Measurements from ENCODE around the gene DPP8.
"Not testable (repeated sequence)": the region's sequence is repeated elsewhere in the genome, so short reads cannot be mapped to it uniquely, and the experiment has no call there.

Gene DPP8

DNA sequence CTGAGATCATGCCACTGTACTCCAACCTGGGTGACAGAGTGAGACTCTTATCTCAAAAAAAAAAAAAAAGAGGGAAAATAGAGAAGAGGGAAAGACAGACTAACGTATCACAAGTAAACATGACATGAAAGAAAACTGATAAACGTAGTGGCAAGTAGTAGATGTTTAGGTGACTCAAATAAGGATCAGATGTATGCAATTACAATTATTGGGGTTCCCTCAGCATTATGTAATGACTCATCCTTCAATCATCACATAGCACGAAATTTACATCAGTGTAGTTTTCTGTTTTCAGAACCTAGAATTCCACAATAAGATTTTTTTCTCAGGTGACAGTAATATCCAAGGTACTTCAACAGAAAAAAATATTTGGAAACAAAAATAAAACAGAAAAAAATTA, 46.6 kb downstream of the DPP8 start:
- Histone ChIP-seq H3K4me1 (ENCODE audit: control insufficient read depth, insufficient read depth, low read length) (no peaks in the 10 kb centered on the region), H3K36me3 (ENCODE audit: control insufficient read depth in 2 of 2, insufficient read depth in 2 of 2, low read length in 2 of 2) (peaks cover 40 to 46% of the 10 kb centered on the region in 2 donors), H3K9ac (ENCODE audit: low read length in 2 of 2) (no peak overlapping the region), H3K9me3 (ENCODE audit: control insufficient read depth in 2 of 2, low read length in 2 of 2) (no peaks in the 10 kb centered on the region), H3K27me3 (ENCODE audit: control insufficient read depth in 1 of 2, insufficient read depth in 2 of 2, low read length in 2 of 2) (no peaks in the 10 kb centered on the region), H3K4me3 (ENCODE audit: low read length in 2 of 2) (no peak overlapping the region), H3K27ac (ENCODE audit: low read length) (no peak overlapping the region)

DNA sequence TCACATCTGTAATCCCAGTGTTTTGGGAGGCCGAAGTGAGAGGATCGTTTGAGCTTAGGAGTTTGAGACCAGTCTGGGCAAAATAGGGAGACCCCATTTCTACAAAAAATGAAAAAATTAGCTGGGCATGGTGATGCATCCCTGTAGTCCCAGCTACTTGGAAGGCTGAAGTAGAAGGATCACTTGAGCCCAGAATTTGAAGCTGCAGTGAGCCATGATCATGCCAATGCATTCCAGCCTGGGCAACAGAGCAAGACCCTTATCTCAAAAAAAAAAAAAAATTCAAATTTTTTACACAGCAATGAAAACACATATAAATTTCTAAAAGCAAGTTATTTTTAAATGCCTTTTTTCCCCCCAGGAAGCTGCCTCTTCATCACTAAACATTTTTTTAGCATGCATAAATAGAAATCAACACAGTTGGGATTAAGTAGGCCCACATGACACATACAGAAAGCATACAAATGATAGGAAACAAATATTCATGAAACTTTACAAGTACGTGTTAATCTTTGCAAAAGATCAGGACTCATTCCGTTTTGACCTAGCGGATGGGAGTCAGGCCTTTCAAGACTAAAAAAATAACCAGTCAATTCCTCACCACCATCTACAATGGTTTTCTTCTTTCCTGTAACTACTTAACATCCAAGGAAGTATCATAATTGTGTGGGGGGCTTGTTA, 49.1 kb downstream of the DPP8 start:
- Histone ChIP-seq H3K36me3 (ENCODE audit: control insufficient read depth in 2 of 2, insufficient read depth in 2 of 2, low read length in 2 of 2) (peaks cover 37 to 50% of the 10 kb centered on the region in 2 donors), H3K4me3 (ENCODE audit: low read length in 2 of 2) (no peak overlapping the region), H3K27me3 (ENCODE audit: control insufficient read depth in 1 of 2, insufficient read depth in 2 of 2, low read length in 2 of 2) (no peaks in the 10 kb centered on the region), H3K9ac (ENCODE audit: low read length in 2 of 2) (no peak overlapping the region), H3K27ac (ENCODE audit: low read length) (no peak overlapping the region), H3K4me1 (ENCODE audit: control insufficient read depth, insufficient read depth, low read length) (no peaks in the 10 kb centered on the region), H3K9me3 (ENCODE audit: control insufficient read depth in 2 of 2, low read length in 2 of 2) (no peaks in the 10 kb centered on the region)

DNA sequence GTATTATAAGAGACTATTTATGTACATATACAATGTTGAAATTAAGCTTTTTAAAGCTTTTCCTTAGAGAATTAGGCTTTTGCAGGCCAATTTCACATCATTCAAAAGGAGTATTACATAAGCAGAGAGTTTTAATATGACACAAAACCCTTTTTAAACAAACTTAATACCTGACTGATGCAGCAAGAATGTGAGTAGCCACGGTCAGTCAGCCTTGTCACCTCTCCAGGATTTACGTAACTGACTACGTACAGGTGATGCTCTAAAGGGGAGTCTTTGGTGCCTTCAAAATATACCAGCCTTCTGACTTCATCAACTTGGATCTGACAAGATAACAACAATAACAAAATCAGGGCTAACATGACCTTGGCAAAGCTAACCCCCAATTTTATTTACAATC, 50.6 kb downstream of the DPP8 start:
- Histone ChIP-seq H3K27ac (ENCODE audit: low read length) (no peak overlapping the region), H3K9ac (ENCODE audit: low read length in 2 of 2) (no peak overlapping the region), H3K27me3 (ENCODE audit: control insufficient read depth in 1 of 2, insufficient read depth in 2 of 2, low read length in 2 of 2) (no peaks in the 10 kb centered on the region), H3K4me1 (ENCODE audit: control insufficient read depth, insufficient read depth, low read length) (no peaks in the 10 kb centered on the region), H3K9me3 (ENCODE audit: control insufficient read depth in 2 of 2, low read length in 2 of 2) (no peaks in the 10 kb centered on the region), H3K36me3 (ENCODE audit: control insufficient read depth in 2 of 2, insufficient read depth in 2 of 2, low read length in 2 of 2) (peaks cover 31 to 47% of the 10 kb centered on the region in 2 donors), H3K4me3 (ENCODE audit: low read length in 2 of 2) (no peak overlapping the region)

DNA sequence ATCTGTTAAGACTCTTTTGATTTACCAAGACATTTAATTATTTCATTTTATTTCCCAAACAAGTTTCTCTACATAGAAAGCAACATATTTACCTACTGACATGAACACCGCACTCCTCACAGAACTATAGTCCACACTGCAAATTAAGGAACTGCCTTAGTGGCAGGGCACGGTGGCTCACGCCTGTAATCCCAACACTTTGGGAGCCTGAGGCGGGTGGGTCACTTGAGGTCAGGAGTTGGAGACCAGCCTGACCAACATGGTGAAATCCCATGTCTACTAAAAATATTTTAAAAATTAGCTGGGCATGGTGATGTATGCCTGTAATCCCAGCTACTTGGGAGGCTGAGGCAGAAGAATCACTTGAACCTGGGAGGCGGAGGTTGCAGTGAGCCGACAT, 54.4 kb downstream of the DPP8 start:
- not testable (repeated sequence) for H3K9me3 ChIP-seq (ENCODE audit: control insufficient read depth in 2 of 2, low read length in 2 of 2); H3K4me1 ChIP-seq (ENCODE audit: control insufficient read depth, insufficient read depth, low read length); H3K27me3 ChIP-seq (ENCODE audit: control insufficient read depth in 1 of 2, insufficient read depth in 2 of 2, low read length in 2 of 2); H3K27ac ChIP-seq (ENCODE audit: low read length); H3K9ac ChIP-seq (ENCODE audit: low read length in 2 of 2); H3K4me3 ChIP-seq (ENCODE audit: low read length in 2 of 2)
- peaks cover 36 to 43% of the 10 kb centered on the region in 2 donors for H3K36me3 ChIP-seq (ENCODE audit: control insufficient read depth in 2 of 2, insufficient read depth in 2 of 2, low read length in 2 of 2)

DNA sequence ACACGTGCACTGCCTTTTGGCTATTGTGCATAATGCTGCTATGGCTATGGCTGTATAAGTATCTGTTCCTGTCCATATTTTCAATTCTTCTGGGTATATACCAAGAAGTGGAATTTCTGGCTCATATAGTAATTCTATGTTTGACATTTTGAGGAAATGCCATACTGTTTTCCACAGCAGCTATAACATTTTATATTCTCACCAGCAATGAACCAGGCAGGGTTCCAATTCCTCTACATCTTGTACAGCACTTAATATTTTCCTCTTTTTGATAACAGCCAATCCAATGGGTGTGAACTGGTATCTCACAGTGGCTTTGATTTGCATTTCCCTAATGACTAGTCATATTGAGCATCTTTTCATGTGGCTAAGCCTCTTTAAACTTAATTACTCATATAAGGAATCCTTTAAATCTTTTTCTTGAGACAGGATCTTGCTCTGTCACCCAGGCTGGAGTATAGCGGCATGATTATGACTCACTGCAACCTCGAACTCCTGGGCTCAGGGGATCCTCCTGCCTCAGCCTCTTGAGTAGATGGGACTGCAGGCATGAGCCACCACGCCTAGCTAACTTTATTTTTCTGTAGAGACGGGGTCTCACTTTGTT, 56.6 kb downstream of the DPP8 start:
- Histone ChIP-seq H3K4me1 (ENCODE audit: control insufficient read depth, insufficient read depth, low read length) (no peaks in the 10 kb centered on the region), H3K9ac (ENCODE audit: low read length in 2 of 2) (no peak overlapping the region), H3K4me3 (ENCODE audit: low read length in 2 of 2) (no peak overlapping the region), H3K27me3 (ENCODE audit: control insufficient read depth in 1 of 2, insufficient read depth in 2 of 2, low read length in 2 of 2) (no peaks in the 10 kb centered on the region), H3K27ac (ENCODE audit: low read length) (no peak overlapping the region), H3K9me3 (ENCODE audit: control insufficient read depth in 2 of 2, low read length in 2 of 2) (no peaks in the 10 kb centered on the region), H3K36me3 (ENCODE audit: control insufficient read depth in 2 of 2, insufficient read depth in 2 of 2, low read length in 2 of 2) (peaks cover 35 to 37% of the 10 kb centered on the region in 2 donors)

DNA sequence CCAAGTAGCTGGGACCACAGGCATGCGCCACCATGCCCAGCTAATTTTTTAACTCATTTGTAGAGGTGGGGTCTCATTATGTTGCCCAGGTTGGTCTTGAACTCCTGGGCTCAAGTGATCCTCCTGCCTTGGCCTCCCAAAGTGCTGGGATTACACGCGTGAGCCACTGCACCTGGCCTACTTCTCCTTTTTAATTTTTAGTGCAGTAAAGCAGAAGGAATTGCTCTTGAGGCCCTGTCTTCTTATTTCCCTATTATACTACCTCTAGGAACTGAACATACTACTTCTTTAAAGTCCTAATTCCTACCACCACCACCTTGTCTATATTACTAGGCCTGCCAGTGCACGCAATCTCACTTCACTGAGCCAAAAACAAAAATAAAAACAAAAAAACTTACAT, 62.2 kb downstream of the DPP8 start:
- not testable (repeated sequence) for H3K27me3 ChIP-seq (ENCODE audit: control insufficient read depth in 1 of 2, insufficient read depth in 2 of 2, low read length in 2 of 2); H3K4me1 ChIP-seq (ENCODE audit: control insufficient read depth, insufficient read depth, low read length); H3K9me3 ChIP-seq (ENCODE audit: control insufficient read depth in 2 of 2, low read length in 2 of 2); H3K9ac ChIP-seq (ENCODE audit: low read length in 2 of 2); H3K4me3 ChIP-seq (ENCODE audit: low read length in 2 of 2); H3K27ac ChIP-seq (ENCODE audit: low read length)
- peaks cover 27 to 38% of the 10 kb centered on the region in 2 donors for H3K36me3 ChIP-seq (ENCODE audit: control insufficient read depth in 2 of 2, insufficient read depth in 2 of 2, low read length in 2 of 2)

DNA sequence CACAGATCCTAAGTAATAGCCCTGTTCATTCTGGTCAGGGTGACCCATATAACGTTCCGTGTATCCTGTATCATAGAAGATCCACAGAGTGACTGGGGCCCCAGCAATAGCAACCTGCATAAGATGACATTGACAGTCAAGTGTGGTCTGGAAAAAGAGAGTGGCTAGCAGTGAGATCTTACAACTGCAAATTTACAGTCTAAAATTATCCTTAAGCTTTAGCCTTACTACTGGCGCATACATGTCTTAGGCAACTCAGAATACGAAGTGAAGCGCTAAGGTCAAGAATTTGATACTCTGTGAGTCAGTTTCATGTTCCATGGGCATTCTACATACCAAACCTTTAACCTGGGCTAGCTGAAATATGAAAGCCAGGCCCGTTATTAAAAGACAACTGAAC, 65.5 kb downstream of the DPP8 start:
- Histone ChIP-seq H3K9ac (ENCODE audit: low read length in 2 of 2) (no peak overlapping the region), H3K27me3 (ENCODE audit: control insufficient read depth in 1 of 2, insufficient read depth in 2 of 2, low read length in 2 of 2) (no peaks in the 10 kb centered on the region), H3K27ac (ENCODE audit: low read length) (no peak overlapping the region), H3K4me1 (ENCODE audit: control insufficient read depth, insufficient read depth, low read length) (no peaks in the 10 kb centered on the region), H3K36me3 (ENCODE audit: control insufficient read depth in 2 of 2, insufficient read depth in 2 of 2, low read length in 2 of 2) (peaks cover 22 to 28% of the 10 kb centered on the region in 2 donors), H3K9me3 (ENCODE audit: control insufficient read depth in 2 of 2, low read length in 2 of 2) (no peaks in the 10 kb centered on the region), H3K4me3 (ENCODE audit: low read length in 2 of 2) (no peak overlapping the region)

DNA sequence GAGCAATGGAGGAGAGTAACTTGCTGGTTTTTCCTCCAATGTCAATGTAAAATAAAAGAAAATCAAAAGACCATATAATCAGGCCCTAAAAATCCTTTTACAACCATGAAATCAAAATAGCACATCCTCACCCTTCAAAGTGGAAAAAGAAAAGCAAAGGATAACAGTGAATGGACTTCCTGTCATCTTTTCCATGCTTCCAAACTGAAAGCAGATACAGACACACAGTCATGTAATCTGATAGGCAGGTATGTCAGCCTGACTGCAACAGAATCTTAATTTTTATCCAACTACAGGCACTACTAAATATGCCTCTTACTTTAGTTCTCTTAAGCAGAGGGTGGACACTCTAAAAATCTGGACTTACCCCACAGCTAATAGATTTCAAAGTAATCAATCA, 66.9 kb downstream of the DPP8 start:
- Histone ChIP-seq H3K4me1 (ENCODE audit: control insufficient read depth, insufficient read depth, low read length) (no peaks in the 10 kb centered on the region), H3K9ac (ENCODE audit: low read length in 2 of 2) (no peak overlapping the region), H3K27ac (ENCODE audit: low read length) (no peak overlapping the region), H3K9me3 (ENCODE audit: control insufficient read depth in 2 of 2, low read length in 2 of 2) (no peaks in the 10 kb centered on the region), H3K27me3 (ENCODE audit: control insufficient read depth in 1 of 2, insufficient read depth in 2 of 2, low read length in 2 of 2) (no peaks in the 10 kb centered on the region), H3K4me3 (ENCODE audit: low read length in 2 of 2) (no peak overlapping the region), H3K36me3 (ENCODE audit: control insufficient read depth in 2 of 2, insufficient read depth in 2 of 2, low read length in 2 of 2) (peaks cover 20% of the 10 kb centered on the region in 2 donors)

DNA sequence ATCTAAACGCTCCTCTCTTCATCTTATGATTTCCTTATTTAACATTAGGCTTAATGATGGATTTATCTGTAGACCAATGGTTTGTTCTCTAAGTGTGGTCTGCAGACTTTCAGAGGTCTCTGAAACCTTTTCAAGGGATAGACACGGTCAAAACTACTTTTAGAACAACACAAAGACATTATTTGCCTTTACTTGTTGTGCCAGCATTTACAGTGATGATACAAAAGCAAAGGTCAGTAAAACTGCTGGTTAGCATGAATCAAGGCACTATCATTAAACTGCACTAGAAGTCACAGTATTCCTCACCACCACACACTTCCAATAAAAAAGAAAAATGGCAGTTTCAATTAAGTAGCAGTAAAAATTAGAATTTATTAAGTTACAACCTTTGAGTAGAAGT, 70.3 kb downstream of the DPP8 start:
- Histone ChIP-seq H3K9me3 (ENCODE audit: control insufficient read depth in 2 of 2, low read length in 2 of 2) (no peaks in the 10 kb centered on the region), H3K4me3 (ENCODE audit: low read length in 2 of 2) (no peak overlapping the region), H3K9ac (ENCODE audit: low read length in 2 of 2) (no peak overlapping the region), H3K27me3 (ENCODE audit: control insufficient read depth in 1 of 2, insufficient read depth in 2 of 2, low read length in 2 of 2) (no peaks in the 10 kb centered on the region), H3K36me3 (ENCODE audit: control insufficient read depth in 2 of 2, insufficient read depth in 2 of 2, low read length in 2 of 2) (peaks cover 6 to 19% of the 10 kb centered on the region in 2 donors), H3K27ac (ENCODE audit: low read length) (no peak overlapping the region), H3K4me1 (ENCODE audit: control insufficient read depth, insufficient read depth, low read length) (no peaks in the 10 kb centered on the region)

DNA sequence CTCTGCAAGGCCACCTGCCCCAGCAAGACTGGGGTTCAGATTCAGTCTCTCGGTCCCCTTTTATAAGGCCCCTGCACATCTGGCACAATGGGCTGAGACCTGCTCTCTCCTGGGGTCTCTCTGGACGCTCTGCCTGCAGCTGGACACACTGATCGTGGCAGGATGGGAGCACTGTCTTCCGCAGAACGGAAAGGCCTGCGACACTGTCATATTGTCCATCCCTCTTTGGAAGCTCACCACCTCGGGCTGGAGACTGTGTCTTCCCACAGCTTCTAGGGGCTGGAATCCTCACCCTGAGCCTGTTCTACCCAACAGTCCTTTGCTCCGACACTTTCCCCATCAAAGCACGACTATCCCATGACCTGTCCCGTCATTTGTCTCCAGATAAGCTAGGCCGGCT, 83.3 kb downstream of the DPP8 start:
- no peaks in the 10 kb centered on the region for H3K36me3 ChIP-seq (ENCODE audit: control insufficient read depth in 2 of 2, insufficient read depth in 2 of 2, low read length in 2 of 2)
- no peaks in the 10 kb centered on the region for H3K4me1 ChIP-seq (ENCODE audit: control insufficient read depth, insufficient read depth, low read length)
- H3K9me3 ChIP-seq (ENCODE audit: control insufficient read depth in 2 of 2, low read length in 2 of 2): no peaks in the 10 kb centered on the region
- H3K27ac ChIP-seq (ENCODE audit: low read length): no peak overlapping the region
- H3K9ac ChIP-seq (ENCODE audit: low read length in 2 of 2): no peak overlapping the region
- H3K27me3 ChIP-seq (ENCODE audit: control insufficient read depth in 1 of 2, insufficient read depth in 2 of 2, low read length in 2 of 2): no peaks in the 10 kb centered on the region
- no peak overlapping the region for H3K4me3 ChIP-seq (ENCODE audit: low read length in 2 of 2)

DNA sequence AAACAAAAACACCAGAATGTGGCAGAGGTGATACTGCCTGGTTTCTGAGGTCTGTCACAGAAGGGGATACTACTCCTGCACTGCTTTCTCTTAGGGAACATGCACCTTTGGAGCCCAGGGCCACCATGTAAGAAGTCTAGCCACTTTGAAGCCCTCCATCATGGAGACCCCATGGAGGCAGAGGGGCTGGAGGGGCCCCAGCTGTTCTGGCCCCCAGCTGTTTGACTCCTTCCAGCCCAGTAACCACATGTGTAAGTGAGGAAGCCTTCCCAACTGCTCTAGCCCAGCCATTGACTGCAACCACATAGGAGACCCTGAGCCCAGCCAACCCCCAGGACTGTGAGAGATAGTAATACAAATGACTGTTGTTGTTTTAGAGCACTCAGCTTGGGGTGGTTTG, 85.8 kb downstream of the DPP8 start:
- Histone ChIP-seq H3K4me1 (ENCODE audit: control insufficient read depth, insufficient read depth, low read length) (no peaks in the 10 kb centered on the region), H3K27ac (ENCODE audit: low read length) (no peak overlapping the region), H3K9me3 (ENCODE audit: control insufficient read depth in 2 of 2, low read length in 2 of 2) (no peaks in the 10 kb centered on the region), H3K36me3 (ENCODE audit: control insufficient read depth in 2 of 2, insufficient read depth in 2 of 2, low read length in 2 of 2) (no peaks in the 10 kb centered on the region), H3K9ac (ENCODE audit: low read length in 2 of 2) (no peak overlapping the region), H3K27me3 (ENCODE audit: control insufficient read depth in 1 of 2, insufficient read depth in 2 of 2, low read length in 2 of 2) (no peaks in the 10 kb centered on the region), H3K4me3 (ENCODE audit: low read length in 2 of 2) (no peak overlapping the region)
